Caco-2 (cell line): ENCODE results near the gene GPATCH2. TPM values are rescaled to one million over a fixed set of nuclear protein-coding genes. Genes with fewer than 3 reads are reported as not detected.
A peak's percentile ranks its signal among the peaks of the same experiment; 100 is the strongest.
"Not testable (repeated sequence)": the region's sequence is repeated elsewhere in the genome, so short reads cannot be mapped to it uniquely, and the experiment has no call there.

Source experiments
- BruUV-seq: library from RNA; stranded (reverse); fragments of 400-500 nt; replicated peaks from 2 replicates; lab custom pipeline; 2021; lab: Mats Ljungman, UMichigan
- CTCF ChIA-PET: fragments of 300-600 bp; sonication (Branson Sonifier 250); formaldehyde crosslinking; loops from one replicate; lab custom pipeline; 2022; ENCODE audit warnings: antibody characterized with exemption; lab: Charles Lee
- POLR2A ChIA-PET: fragments of 300-600 bp; sonication (Branson Sonifier 250); formaldehyde crosslinking; loops from one replicate; lab custom pipeline; 2022; ENCODE audit warnings: antibody characterized with exemption; lab: Charles Lee
- DNase-seq, 2 experiments: peaks; one replicate each; pipeline versions ENCODE4 v3.0.0 to v3.0.0-alpha.2; 2020 to 2022
- H3K27me3 ChIP-seq: replicated peaks from 2 replicates; pipeline ENCODE4 v1.6.0; 2011; ENCODE audit warnings: low read length; ENCODE audit not compliant: control insufficient read depth, insufficient read depth
- H3K36me3 ChIP-seq: 2 replicates; pipeline ENCODE4 v1.5.1; 2011; ENCODE audit warnings: low read length; ENCODE audit not compliant: control insufficient read depth, insufficient read depth
- H3K4me1 ChIP-seq: fragments of 250-450 bp; sonication (Bioruptor Pico); 2 replicates; pipeline ENCODE4 v1.5.1; 2020; ENCODE audit warnings: mild to moderate bottlenecking
- H3K4me3 ChIP-seq: 2 replicates; pipeline ENCODE4 v1.5.1; 2011; ENCODE audit warnings: low read depth, mild to moderate bottlenecking, control low read depth, low read length
- H3K9me3 ChIP-seq: fragments of 250-450 bp; sonication (Bioruptor Pico); 2 replicates; pipeline ENCODE4 v1.5.1; 2020; ENCODE audit warnings: mild to moderate bottlenecking, moderate library complexity
- H3K27ac Mint-ChIP-seq: one replicate; pipeline ENCODE4 v1.8.0; 2022; ENCODE audit warnings: mixed read lengths; ENCODE audit not compliant: unreplicated experiment
- H3K27me3 Mint-ChIP-seq: one replicate; pipeline ENCODE4 v1.8.0; 2022; ENCODE audit warnings: mixed read lengths; ENCODE audit not compliant: insufficient read depth, unreplicated experiment
- H3K36me3 Mint-ChIP-seq: one replicate; pipeline ENCODE4 v1.8.0; 2022; ENCODE audit warnings: mild to moderate bottlenecking, mixed read lengths; ENCODE audit not compliant: insufficient read depth, unreplicated experiment
- H3K4me1 Mint-ChIP-seq: one replicate; pipeline ENCODE4 v1.8.0; 2022; ENCODE audit warnings: low read depth, mixed read lengths; ENCODE audit not compliant: unreplicated experiment
- H3K4me3 Mint-ChIP-seq: one replicate; pipeline ENCODE4 v1.8.0; 2022; ENCODE audit warnings: mild to moderate bottlenecking, moderate library complexity, mixed read lengths; ENCODE audit not compliant: unreplicated experiment
- H3K9me3 Mint-ChIP-seq: one replicate; pipeline ENCODE4 v1.8.0; 2022; ENCODE audit warnings: mixed read lengths; ENCODE audit not compliant: unreplicated experiment
- intact Hi-C: fragments of 100-400 bp; cut with micrococcal nuclease; formaldehyde crosslinking; loops from one replicate; pipeline ENCODE4 v1.10.0; 2022; ENCODE audit not compliant: unreplicated experiment
- total RNA-seq: library from RNA; stranded (reverse); gene quantifications from 2 replicates; pipeline ENCODE4 v1.2.3, GENCODE V29; 2022
- TF ChIP-seq, protein P1 (sequence below), 2 experiments: fragments of 200-600 bp in 1 of 2; IDR thresholded peaks; 1 replicate in 1 of 2; 2 replicates in 1 of 2; pipeline versions ENCODE4 v1.5.1 to v1.8.0; 2011 to 2022; ENCODE audit warnings: antibody characterized with exemption in 1 of 2, control low read depth in 1 of 2, inconsistent platforms in 1 of 2, low read depth in 1 of 2, low read length in 1 of 2, mild to moderate bottlenecking in 1 of 2, moderate library complexity in 1 of 2; ENCODE audit not compliant: insufficient read depth in 1 of 2, severe bottlenecking in 1 of 2, unreplicated experiment in 1 of 2

The GPATCH2 gene
- total RNA-seq, 1 experiment from 2014 or later: 13.2 TPM

DNA sequence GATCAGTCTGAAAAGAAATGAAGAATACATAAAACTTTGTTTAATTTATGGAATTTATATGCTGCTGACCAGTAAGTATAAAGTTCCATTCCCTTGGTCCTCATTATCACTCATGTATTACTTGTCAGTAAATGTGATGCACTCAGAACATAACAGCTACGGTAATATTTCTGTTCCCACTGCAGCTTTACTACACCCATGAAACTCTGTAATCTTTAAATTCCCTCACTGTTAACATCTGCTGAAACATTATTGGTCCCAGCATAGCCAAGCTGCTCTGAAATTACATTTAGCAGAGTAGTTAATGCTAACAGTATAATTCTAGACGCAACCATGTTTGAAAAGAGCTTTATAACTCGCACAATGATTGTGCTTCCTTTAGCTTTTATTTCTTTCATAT, 238.4 kb downstream of the GPATCH2 start:
- Mint-ChIP-seq H3K27ac (no peak overlapping the region), H3K4me1 (no peaks in the 10 kb centered on the region), H3K4me3 (no peak overlapping the region), H3K27me3 (peaks cover 3% of the 10 kb centered on the region), H3K36me3 (no peaks in the 10 kb centered on the region), H3K9me3 (no peaks in the 10 kb centered on the region)
- no TSS peak for BruUV-seq
- intact Hi-C loops: loop anchor here (5.0 kb wide), 1 partner anchor 640 kb away; no protein-coding TSS in a partner anchor
- H3K9me3 ChIP-seq: no peaks in the 10 kb centered on the region
- H3K27me3 ChIP-seq: no peaks in the 10 kb centered on the region; the same call in 1 of the 2 replicates
- ChIA-PET CTCF (no interaction called here), POLR2A (no interaction called here)
- no peaks in the 10 kb centered on the region for H3K36me3 ChIP-seq
- TF ChIP-seq, protein P1, sequence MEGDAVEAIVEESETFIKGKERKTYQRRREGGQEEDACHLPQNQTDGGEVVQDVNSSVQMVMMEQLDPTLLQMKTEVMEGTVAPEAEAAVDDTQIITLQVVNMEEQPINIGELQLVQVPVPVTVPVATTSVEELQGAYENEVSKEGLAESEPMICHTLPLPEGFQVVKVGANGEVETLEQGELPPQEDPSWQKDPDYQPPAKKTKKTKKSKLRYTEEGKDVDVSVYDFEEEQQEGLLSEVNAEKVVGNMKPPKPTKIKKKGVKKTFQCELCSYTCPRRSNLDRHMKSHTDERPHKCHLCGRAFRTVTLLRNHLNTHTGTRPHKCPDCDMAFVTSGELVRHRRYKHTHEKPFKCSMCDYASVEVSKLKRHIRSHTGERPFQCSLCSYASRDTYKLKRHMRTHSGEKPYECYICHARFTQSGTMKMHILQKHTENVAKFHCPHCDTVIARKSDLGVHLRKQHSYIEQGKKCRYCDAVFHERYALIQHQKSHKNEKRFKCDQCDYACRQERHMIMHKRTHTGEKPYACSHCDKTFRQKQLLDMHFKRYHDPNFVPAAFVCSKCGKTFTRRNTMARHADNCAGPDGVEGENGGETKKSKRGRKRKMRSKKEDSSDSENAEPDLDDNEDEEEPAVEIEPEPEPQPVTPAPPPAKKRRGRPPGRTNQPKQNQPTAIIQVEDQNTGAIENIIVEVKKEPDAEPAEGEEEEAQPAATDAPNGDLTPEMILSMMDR (IDR thresholded peaks at IDR 0.05; ENCODE audit: insufficient read depth in 1 of 2, low read depth in 1 of 2, low read length in 1 of 2, severe bottlenecking in 1 of 2, unreplicated experiment in 1 of 2): no peak
- DNase-seq: no peak
- no peak overlapping the region for H3K4me3 ChIP-seq
- no peaks in the 10 kb centered on the region for H3K4me1 ChIP-seq

DNA sequence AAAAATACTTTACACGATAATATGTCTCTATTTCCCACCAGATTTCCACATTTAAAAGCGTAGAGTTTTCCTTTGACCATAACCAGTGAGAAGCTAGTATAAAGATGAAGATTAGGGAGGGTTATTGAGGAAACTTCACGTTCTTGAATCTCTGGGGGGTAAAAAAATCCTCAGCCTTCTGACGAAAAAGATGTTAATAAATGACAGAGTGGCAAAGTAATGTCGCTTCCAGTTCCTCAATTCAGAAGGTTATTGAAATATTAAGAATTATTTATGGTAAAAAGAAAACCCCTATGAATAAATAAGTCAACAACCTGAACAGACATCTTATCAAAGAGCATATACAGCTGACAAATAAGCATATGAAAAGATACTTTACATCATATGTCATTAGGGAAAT, 241.0 kb downstream of the GPATCH2 start:
- no peak overlapping the region for H3K27ac Mint-ChIP-seq
- H3K4me1 ChIP-seq: no peaks in the 10 kb centered on the region
- H3K4me3 ChIP-seq: no peak overlapping the region
- H3K36me3 Mint-ChIP-seq: no peaks in the 10 kb centered on the region
- no TSS peak for BruUV-seq
- H3K4me1 Mint-ChIP-seq: no peaks in the 10 kb centered on the region
- no peaks in the 10 kb centered on the region for H3K9me3 ChIP-seq
- H3K36me3 ChIP-seq: no peaks in the 10 kb centered on the region
- no peaks in the 10 kb centered on the region for H3K9me3 Mint-ChIP-seq
- intact Hi-C loops: loop anchor here (5.0 kb wide), 1 partner anchor 638 kb away; no protein-coding TSS in a partner anchor
- H3K27me3 ChIP-seq: no peaks in the 10 kb centered on the region
- no peak for DNase-seq
- ChIA-PET POLR2A (no interaction called here), CTCF (no interaction called here)
- H3K27me3 Mint-ChIP-seq: peaks cover 3% of the 10 kb centered on the region
- no peak overlapping the region for H3K4me3 Mint-ChIP-seq
- TF ChIP-seq, protein P1 (IDR thresholded peaks at IDR 0.05; ENCODE audit: insufficient read depth in 1 of 2, low read depth in 1 of 2, low read length in 1 of 2, severe bottlenecking in 1 of 2, unreplicated experiment in 1 of 2): no peak

DNA sequence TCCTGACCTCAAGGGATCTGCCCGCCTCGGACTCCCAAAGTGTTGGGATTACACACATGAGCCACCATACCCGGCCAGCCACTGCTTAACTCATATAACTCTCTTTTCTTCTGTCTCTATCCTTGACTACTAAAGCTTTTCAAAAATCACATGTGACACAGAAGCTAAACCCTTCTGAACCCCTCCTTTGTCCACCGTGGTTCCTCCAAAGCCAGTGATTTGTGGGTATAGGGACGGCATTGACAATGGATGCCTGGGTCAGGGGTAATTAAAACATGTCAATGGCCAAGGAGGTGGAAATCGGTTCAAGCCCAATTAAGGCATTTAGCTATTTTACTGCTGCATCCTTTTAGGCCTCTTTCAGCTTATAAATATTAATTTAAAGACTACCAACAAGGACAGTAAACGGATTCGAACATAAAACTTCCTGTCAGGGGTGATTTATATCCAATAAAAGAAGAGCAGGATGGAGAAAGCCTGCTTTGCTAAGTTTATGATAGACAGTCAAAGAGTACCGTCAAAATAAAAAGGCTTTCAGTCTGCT, 242.3 kb downstream of the GPATCH2 start:
- POLR2A ChIA-PET: no interaction called here
- Mint-ChIP-seq H3K27ac (no peak overlapping the region), H3K4me1 (no peaks in the 10 kb centered on the region), H3K9me3 (peaks cover 6% of the 10 kb centered on the region), H3K27me3 (no peaks in the 10 kb centered on the region), H3K4me3 (no peak overlapping the region), H3K36me3 (no peaks in the 10 kb centered on the region)
- Histone ChIP-seq H3K4me3 (no peak overlapping the region), H3K9me3 (no peaks in the 10 kb centered on the region), H3K4me1 (no peaks in the 10 kb centered on the region), H3K27me3 (no peaks in the 10 kb centered on the region), H3K36me3 (no peaks in the 10 kb centered on the region)
- BruUV-seq: no TSS peak
- no peak for DNase-seq
- TF ChIP-seq, protein P1 (IDR thresholded peaks at IDR 0.05; ENCODE audit: insufficient read depth in 1 of 2, low read depth in 1 of 2, low read length in 1 of 2, severe bottlenecking in 1 of 2, unreplicated experiment in 1 of 2): no peak
- intact Hi-C loops: no loop called here
- CTCF ChIA-PET: no interaction called here

DNA sequence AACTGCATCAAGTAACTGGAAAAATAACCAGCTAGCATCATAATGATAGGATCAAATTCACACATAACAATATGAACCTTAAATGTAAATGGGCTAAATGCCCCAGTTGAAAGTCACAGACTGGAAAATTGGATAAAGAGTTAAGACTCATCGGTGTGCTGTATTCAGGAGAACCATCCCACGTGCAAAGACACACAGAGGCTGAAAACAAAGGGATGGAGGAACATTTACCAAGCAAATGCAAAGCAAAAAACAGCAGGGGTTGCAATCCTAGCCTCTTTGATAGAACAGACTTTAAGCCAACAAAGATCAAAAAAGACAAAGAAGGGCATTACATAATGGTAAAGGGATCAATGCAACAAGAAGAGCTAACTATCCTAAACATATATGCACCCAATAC, 249.1 kb downstream of the GPATCH2 start:
- H3K9me3 Mint-ChIP-seq: peaks cover 30% of the 10 kb centered on the region
- not testable (repeated sequence) for H3K27me3 Mint-ChIP-seq

DNA sequence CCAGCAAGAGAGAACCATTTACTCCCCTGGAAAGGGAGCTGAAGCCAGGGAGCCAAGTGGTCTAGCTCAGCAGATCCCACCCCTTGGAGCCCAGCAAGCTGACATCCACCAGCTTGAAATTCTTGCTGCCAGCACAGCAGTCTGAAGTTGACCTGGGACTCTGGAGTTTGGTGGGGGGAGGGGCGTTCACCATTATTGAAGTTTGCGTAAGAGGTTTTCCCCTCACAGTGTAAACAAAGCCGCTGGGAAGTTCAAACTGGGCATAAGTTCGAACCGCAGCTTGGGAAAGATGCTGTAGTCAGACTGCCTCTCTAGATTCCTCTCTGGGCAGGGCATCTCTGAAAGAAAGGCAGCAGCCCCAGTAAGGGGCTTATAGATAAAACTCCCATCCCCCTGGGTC, 251.1 kb downstream of the GPATCH2 start:
- H3K36me3 Mint-ChIP-seq, intact Hi-C loops, H3K4me1 Mint-ChIP-seq, H3K4me3 ChIP-seq, H3K4me1 ChIP-seq, H3K4me3 Mint-ChIP-seq, H3K27ac Mint-ChIP-seq, H3K27me3 Mint-ChIP-seq, BruUV-seq, H3K36me3 ChIP-seq, POLR2A ChIA-PET, H3K27me3 ChIP-seq, H3K9me3 ChIP-seq: not testable (repeated sequence)
- DNase-seq: peak; percentile 9 to 42
- CTCF ChIA-PET: interaction anchor here (0.6 kb wide), 1 partner anchor 371 kb away, joined by 4 read pairs; no protein-coding TSS in a partner anchor
- H3K9me3 Mint-ChIP-seq: peaks cover 30% of the 10 kb centered on the region

More for the DNA sequence above, 249.1 kb downstream of the GPATCH2 start:
- H3K4me3 Mint-ChIP-seq, H3K4me1 ChIP-seq, CTCF ChIA-PET, H3K36me3 Mint-ChIP-seq, H3K4me3 ChIP-seq, H3K4me1 Mint-ChIP-seq, H3K9me3 ChIP-seq, H3K27me3 ChIP-seq, H3K36me3 ChIP-seq, DNase-seq, H3K27ac Mint-ChIP-seq, POLR2A ChIA-PET, intact Hi-C loops, BruUV-seq: not testable (repeated sequence)
